AG09319 (cell line): ENCODE data around the gene TBKBP1.

Experiments
- DNase-seq: peaks from one replicate; pipeline ENCODE4 v3.0.0-alpha.2; 2010; ENCODE audit warnings: low read depth; ENCODE audit errors: extremely low read depth
- TF ChIP-seq, protein P1 (sequence below): IDR thresholded peaks from 2 replicates; pipeline ENCODE4 v1.5.1; 2011; ENCODE audit warnings: low read depth, mild to moderate bottlenecking, inconsistent platforms, low read length, moderate library complexity

The TBKBP1 gene

DNA sequence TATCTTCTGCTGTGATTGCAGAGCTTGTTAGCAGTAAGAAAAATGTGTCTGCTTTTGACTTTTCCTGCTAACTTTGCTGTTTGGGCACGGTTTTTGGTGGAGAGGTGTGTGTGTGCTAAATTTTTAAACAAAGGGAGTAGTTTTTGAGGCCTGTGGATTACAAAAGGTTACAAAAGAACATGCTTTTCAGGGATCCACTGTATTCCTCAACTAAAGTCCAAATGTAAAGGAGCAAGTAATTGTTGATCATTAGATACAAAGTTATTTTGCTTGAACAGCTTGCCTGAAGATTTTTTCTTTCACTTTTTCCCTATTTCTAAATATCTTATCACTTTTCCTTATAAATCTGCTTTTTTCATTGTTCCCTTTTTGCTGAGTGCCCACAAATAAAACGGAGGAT is 42.3 kb upstream of the TBKBP1 start:
- TF ChIP-seq, protein P1, sequence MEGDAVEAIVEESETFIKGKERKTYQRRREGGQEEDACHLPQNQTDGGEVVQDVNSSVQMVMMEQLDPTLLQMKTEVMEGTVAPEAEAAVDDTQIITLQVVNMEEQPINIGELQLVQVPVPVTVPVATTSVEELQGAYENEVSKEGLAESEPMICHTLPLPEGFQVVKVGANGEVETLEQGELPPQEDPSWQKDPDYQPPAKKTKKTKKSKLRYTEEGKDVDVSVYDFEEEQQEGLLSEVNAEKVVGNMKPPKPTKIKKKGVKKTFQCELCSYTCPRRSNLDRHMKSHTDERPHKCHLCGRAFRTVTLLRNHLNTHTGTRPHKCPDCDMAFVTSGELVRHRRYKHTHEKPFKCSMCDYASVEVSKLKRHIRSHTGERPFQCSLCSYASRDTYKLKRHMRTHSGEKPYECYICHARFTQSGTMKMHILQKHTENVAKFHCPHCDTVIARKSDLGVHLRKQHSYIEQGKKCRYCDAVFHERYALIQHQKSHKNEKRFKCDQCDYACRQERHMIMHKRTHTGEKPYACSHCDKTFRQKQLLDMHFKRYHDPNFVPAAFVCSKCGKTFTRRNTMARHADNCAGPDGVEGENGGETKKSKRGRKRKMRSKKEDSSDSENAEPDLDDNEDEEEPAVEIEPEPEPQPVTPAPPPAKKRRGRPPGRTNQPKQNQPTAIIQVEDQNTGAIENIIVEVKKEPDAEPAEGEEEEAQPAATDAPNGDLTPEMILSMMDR: no peak

DNA sequence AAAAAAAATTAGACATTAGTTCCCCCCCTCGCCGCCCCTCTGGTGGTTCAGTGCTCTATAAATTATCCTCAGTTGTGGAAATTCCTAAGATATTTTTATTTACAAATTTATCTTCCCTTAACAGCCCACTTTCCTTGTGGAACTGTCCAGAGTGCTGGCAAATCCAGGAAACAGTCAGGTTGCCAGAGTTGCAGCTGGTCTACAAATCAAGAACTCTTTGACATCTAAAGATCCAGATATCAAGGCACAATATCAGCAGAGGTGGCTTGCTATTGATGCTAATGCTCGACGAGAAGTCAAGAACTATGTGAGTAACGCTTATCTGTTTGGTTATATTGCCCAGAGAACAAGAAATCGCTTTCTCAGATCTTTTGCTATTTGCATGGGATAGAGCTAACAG is 41.4 kb upstream of the TBKBP1 start:
- TF ChIP-seq, protein P1: no peak
- DNase-seq: no peak

More for the DNA sequence above, 42.3 kb upstream of the TBKBP1 start:
- no peak for DNase-seq

DNA sequence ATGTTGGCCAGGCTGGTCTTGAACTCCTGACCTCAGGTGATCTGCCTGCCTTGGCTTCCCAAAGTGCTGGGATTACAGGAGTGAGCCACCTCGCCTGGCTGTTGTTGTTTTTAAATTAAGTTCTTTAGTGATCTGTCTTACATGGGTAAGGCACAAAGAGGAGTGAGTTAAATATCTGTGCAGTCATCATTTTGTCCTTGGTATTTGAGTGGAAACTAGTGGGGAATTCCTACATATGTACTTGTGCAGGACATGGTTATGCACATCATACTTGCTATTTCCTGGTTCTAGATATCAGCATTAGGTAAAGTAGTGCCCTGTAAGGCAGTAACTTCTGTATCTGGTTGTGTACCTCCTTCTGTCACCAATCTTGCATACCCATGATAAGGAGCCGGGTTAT is 40.5 kb upstream of the TBKBP1 start:
- TF ChIP-seq, protein P1: no peak
- no peak for DNase-seq

DNA sequence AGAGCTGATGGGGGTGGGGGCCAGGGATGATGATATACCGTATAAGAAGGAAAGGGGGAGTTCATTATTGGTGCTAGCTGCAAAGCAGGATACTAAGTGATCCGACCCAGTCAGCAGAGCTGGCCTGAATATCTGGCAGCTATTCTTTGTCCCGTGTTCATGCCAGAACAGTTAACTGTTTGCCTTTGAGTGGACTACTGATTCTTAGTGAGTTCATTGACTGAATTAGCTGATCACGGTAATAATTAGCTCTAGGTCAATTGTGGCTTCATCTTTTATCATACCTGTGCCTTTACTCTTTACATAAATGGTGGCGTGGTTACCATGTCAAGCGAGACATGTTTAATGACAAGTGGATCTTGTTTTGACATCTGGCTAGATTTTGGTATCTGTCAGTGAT is 39.0 kb upstream of the TBKBP1 start:
- DNase-seq: no peak
- TF ChIP-seq, protein P1: no peak

DNA sequence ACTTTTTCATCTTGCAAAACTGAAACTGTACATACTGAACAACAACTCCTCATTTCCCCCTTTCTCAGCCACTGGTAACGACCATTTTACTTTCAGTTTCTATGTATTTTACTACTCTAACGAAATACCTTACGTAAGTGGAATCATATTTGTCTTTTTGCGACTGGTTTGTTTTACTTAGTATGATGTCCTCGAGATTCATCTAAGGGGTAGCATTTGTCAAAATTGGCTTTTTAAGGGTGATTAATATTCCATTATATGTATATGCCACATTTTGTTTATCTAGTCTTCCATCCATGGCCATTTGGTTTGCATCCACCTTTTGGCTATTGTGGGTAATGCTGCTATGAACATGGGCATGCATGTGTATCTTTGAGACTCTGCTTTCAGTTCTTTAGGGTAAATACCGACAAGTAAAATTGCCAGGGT is 33.9 kb upstream of the TBKBP1 start:
- no peak for DNase-seq
- TF ChIP-seq, protein P1: no peak

DNA sequence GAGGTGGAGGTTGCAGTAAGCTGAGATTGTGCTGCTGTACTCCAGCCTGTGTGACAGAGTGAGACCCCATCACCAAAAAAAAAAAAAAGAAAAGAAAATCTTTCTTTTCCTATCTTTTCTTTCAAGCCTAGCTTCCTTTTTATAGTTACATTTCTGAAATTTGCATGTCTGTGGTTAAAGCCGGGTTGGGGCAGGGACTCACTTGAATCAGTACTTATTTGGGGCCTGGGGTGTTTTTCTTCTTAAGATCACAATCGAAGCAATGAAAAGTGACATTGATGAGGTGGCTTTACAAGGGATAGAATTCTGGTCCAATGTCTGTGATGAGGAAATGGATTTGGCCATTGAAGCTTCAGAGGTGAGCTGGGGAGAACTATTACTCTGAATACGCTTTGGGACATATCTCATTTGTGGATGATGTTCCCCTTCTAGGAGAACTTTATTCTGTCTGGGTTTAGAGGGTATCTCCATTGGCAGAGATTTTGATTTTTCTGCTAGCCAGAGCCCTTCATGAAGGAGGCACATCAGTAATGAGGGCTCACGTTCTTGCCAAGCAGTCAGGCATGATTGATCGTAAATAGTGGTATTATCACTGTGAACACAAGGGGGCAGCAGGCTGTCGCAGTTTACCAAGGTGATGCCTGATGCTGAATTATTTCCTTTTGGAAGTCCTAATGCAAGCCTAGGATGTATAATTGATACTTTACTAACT is 29.9 kb upstream of the TBKBP1 start:
- peak; percentile 44 for DNase-seq
- TF ChIP-seq, protein P1: peak; percentile 74

DNA sequence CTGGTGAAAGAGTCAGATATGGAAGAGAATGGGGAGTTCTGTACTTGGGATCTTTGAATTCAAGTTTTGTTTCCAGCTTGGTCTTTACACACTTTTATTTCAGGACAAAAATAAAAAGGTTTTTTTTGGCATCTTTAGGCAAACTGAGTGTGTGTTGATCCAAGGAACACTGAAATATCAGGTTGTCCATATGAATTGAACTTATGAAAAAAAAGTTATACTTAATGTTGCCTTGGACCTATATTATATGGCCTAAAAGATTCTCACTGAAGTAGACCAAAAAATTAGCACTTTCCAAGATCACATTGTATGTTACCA is 29.4 kb upstream of the TBKBP1 start:
- TF ChIP-seq, protein P1: no peak
- no peak for DNase-seq
